Measurements from ENCODE around the gene CEP126.

CEP126 gene

GRCh38 chr11:102014756-102015155, 99.9 kb downstream of the CEP126 start:
- no peak for DNase-seq

- DNase-seq = no peak
These were observed 102.2 kb downstream of the CEP126 start for GRCh38 chr11:102017026-102017425.

GRCh38 chr11:102026217-102026616, 111.4 kb downstream of the CEP126 start:
- DNase-seq = no peak

GRCh38 chr11:102026959-102027358, 112.1 kb downstream of the CEP126 start:
- DNase-seq = no peak

GRCh38 chr11:102036757-102037156, 121.9 kb downstream of the CEP126 start:
- DNase-seq = no peak

GRCh38 chr11:102046841-102047240, 132.0 kb downstream of the CEP126 start:
- DNase-seq = no peak

DNA sequence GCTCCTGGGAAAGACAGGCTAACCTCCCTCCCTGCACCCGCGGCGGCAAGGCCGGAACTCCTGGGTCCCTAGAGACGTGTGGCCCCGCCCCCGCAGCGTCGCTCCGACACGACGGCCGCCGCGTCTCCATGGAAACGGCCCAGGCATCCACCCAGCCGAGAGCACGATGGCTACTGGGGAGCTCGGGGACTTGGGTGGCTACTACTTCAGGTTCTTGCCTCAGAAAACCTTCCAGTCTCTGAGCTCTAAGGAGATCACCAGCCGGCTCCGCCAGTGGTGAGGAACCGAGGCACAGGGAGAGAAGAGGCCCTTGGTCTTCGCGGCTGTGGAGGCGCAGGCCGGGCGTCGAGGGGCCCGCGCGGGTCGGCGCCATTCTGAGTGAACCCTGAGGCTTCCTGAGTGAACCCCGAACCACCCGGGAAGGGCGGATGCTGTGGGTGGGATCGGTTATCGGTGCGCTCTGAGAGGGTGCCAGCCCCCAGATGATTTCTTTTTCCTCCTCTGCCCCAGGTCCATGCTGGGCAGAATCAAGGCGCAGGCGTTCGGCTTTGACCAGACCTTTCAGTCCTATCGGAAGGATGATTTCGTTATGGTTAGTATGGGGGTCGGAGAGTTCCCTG, 132.6 kb downstream of the CEP126 start, which contains the start of gene CFAP300:
CFAP300 (plus strand) TSS at position 133 of the 620 bp plus-strand sequence; CDS start at position 167, 34 bp downstream.
- DNase-seq = peak; percentile 36

Measured in CD4-positive, alpha-beta T cell treated with Interleukin-21 for 1 hour (primary cell).